GM12878 (cell line): ENCODE results near the gene PRKN.

Experiments
- CBFB ChIP-seq: IDR thresholded peaks from 2 replicates; pipeline ENCODE4 v1.6.1; 2016; ENCODE audit warnings: antibody characterized with exemption, low read depth
- EZH2 ChIP-seq: IDR thresholded peaks from 2 replicates; pipeline ENCODE4 v1.6.1; 2012; ENCODE audit warnings: low read depth, mild to moderate bottlenecking, control low read depth, inconsistent platforms, low read length, borderline replicate concordance; ENCODE audit not compliant: control insufficient read depth
- FOS ChIP-seq: IDR thresholded peaks from 3 replicates; pipeline ENCODE4 v1.6.1; 2011; ENCODE audit warnings: borderline replicate concordance; ENCODE audit not compliant: insufficient read length; ENCODE audit errors: extremely low read depth
- FOXK2 ChIP-seq: fragments of 450-650 bp; IDR thresholded peaks from 2 replicates; pipeline ENCODE4 v1.6.1; 2017; ENCODE audit warnings: mild to moderate bottlenecking, moderate library complexity
- HDAC2 ChIP-seq: fragments of 200-600 bp; sonication (generic); IDR thresholded peaks from 2 replicates; pipeline ENCODE4 v1.6.1; 2017
- NFXL1 ChIP-seq: fragments of 450-650 bp; IDR thresholded peaks from 2 replicates; pipeline ENCODE4 v1.6.1; 2017; ENCODE audit warnings: antibody characterized with exemption, mild to moderate bottlenecking, borderline replicate concordance
- POLR2A ChIP-seq: IDR thresholded peaks from 2 replicates; pipeline ENCODE4 v1.6.1; 2011; ENCODE audit warnings: low read depth, mild to moderate bottlenecking, low read length
- RCOR1 ChIP-seq: conservative IDR thresholded peaks from 2 replicates; pipeline ENCODE4 v1.6.1; 2012; ENCODE audit warnings: low read depth, low read length, improper control_type of control experiment
- SIX5 ChIP-seq: IDR thresholded peaks from 2 replicates; pipeline ENCODE4 v1.6.1; 2011; ENCODE audit warnings: mild to moderate bottlenecking, low read depth, low read length, moderate library complexity; ENCODE audit not compliant: severe bottlenecking
- TF ChIP-seq, protein P1 (sequence below): IDR thresholded peaks from 2 replicates; pipeline ENCODE4 v1.6.1; 2011; ENCODE audit warnings: mild to moderate bottlenecking, low read depth, low read length, moderate library complexity; ENCODE audit not compliant: insufficient replicate concordance
- TF ChIP-seq, protein P2 (sequence below), 3 experiments: IDR thresholded peaks in 2 of 3; conservative IDR thresholded peaks in 1 of 3; 2 replicates each; pipeline ENCODE4 v1.5.1; 2011; ENCODE audit warnings: low read depth in 3 of 3, low read length in 3 of 3, mild to moderate bottlenecking in 3 of 3, control low read depth in 2 of 3, moderate library complexity in 2 of 3, inconsistent platforms in 1 of 3, mixed read lengths in 1 of 3; ENCODE audit not compliant: control insufficient read depth in 2 of 3, insufficient read depth in 1 of 3; ENCODE audit errors: extremely low read depth in 1 of 3

DNA sequence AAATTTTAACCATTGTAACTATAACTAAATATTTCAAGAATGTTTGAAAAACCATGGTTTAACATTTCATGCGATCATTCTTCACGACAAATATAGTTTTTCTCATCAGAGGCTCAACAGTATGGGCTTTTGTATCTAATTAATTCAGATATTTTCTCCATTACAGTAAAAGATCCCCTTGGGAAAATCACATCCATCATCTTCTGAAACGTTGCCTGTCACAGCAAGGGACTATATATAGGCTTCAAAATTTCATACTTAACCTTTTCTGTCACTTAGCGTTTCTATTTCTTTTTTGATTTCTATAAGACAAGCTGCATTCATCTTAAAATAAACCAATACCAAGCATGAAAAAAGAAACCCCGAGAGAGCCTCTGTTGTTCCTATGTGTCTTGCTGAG, 710.0 kb downstream of the PRKN start:
- no peak for TF ChIP-seq HDAC2
- TF ChIP-seq, protein P1, sequence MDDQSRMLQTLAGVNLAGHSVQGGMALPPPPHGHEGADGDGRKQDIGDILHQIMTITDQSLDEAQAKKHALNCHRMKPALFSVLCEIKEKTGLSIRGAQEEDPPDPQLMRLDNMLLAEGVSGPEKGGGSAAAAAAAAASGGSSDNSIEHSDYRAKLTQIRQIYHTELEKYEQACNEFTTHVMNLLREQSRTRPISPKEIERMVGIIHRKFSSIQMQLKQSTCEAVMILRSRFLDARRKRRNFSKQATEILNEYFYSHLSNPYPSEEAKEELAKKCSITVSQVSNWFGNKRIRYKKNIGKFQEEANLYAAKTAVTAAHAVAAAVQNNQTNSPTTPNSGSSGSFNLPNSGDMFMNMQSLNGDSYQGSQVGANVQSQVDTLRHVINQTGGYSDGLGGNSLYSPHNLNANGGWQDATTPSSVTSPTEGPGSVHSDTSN = no peak
- TF ChIP-seq POLR2A = no peak
- no peak for TF ChIP-seq EZH2
- TF ChIP-seq FOXK2 = no peak
- TF ChIP-seq RCOR1 = no peak
- TF ChIP-seq NFXL1 = no peak
- TF ChIP-seq SIX5 = no peak
- TF ChIP-seq, protein P2, sequence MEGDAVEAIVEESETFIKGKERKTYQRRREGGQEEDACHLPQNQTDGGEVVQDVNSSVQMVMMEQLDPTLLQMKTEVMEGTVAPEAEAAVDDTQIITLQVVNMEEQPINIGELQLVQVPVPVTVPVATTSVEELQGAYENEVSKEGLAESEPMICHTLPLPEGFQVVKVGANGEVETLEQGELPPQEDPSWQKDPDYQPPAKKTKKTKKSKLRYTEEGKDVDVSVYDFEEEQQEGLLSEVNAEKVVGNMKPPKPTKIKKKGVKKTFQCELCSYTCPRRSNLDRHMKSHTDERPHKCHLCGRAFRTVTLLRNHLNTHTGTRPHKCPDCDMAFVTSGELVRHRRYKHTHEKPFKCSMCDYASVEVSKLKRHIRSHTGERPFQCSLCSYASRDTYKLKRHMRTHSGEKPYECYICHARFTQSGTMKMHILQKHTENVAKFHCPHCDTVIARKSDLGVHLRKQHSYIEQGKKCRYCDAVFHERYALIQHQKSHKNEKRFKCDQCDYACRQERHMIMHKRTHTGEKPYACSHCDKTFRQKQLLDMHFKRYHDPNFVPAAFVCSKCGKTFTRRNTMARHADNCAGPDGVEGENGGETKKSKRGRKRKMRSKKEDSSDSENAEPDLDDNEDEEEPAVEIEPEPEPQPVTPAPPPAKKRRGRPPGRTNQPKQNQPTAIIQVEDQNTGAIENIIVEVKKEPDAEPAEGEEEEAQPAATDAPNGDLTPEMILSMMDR (IDR thresholded peaks at IDR 0.05 in 2 of 3, conservative IDR thresholded peaks at IDR 0.05 in 1 of 3; ENCODE audit: control insufficient read depth in 2 of 3, extremely low read depth in 1 of 3, insufficient read depth in 1 of 3, low read depth in 3 of 3, low read length in 3 of 3) = no peak
- no peak for TF ChIP-seq FOS
- TF ChIP-seq CBFB = no peak
